ENCODE data around the gene GHRHR. TPM values are rescaled to one million over a fixed set of nuclear protein-coding genes. Genes with fewer than 3 reads are reported as not detected.

Gene GHRHR
- total and polyA plus RNA-seq, 2 donors from 2014 or later: 0.75 TPM; not detected in 1

GRCh38 chr7:30988351-30989005, 24.7 kb downstream of the GHRHR start:
- Histone ChIP-seq H3K27me3 (ENCODE audit: control insufficient read depth, insufficient read depth, low read length) (no peaks in the 10 kb centered on the region), H3K4me1 (ENCODE audit: control insufficient read depth in 2 of 3, insufficient read depth in 2 of 3, low read depth in 1 of 3, low read length in 3 of 3) (peaks cover 0 to 4% (median 3%) of the 10 kb centered on the region in 3 donors), H3K9me3 (ENCODE audit: control insufficient read depth in 2 of 3, insufficient read depth in 1 of 3, low read length in 3 of 3) (no peaks in the 10 kb centered on the region), H3K27ac (ENCODE audit: low read depth in 2 of 2, low read length in 2 of 2) (no peak overlapping the region), H3K9ac (ENCODE audit: low read length in 3 of 3) (no peak overlapping the region), H3K36me3 (ENCODE audit: control insufficient read depth in 2 of 3, insufficient read depth in 3 of 3, low read length in 3 of 3) (no peaks in the 10 kb centered on the region), H3K4me3 (ENCODE audit: low read length in 3 of 3) (no peak overlapping the region)
- peak in 4 of 5 donors; percentile 45 to 94 (median 58) for DNase-seq
- intact Hi-C loops (cut with DNase I): no loop called here
- no peak for FAIRE-seq
- TF ChIP-seq, protein P1, sequence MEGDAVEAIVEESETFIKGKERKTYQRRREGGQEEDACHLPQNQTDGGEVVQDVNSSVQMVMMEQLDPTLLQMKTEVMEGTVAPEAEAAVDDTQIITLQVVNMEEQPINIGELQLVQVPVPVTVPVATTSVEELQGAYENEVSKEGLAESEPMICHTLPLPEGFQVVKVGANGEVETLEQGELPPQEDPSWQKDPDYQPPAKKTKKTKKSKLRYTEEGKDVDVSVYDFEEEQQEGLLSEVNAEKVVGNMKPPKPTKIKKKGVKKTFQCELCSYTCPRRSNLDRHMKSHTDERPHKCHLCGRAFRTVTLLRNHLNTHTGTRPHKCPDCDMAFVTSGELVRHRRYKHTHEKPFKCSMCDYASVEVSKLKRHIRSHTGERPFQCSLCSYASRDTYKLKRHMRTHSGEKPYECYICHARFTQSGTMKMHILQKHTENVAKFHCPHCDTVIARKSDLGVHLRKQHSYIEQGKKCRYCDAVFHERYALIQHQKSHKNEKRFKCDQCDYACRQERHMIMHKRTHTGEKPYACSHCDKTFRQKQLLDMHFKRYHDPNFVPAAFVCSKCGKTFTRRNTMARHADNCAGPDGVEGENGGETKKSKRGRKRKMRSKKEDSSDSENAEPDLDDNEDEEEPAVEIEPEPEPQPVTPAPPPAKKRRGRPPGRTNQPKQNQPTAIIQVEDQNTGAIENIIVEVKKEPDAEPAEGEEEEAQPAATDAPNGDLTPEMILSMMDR (IDR thresholded peaks at IDR 0.05; ENCODE audit: borderline replicate concordance, extremely low read depth, insufficient read depth): no peak

GRCh38 chr7:30989008-30989823, 25.5 kb downstream of the GHRHR start:
- H3K27me3 ChIP-seq (ENCODE audit: control insufficient read depth, insufficient read depth, low read length): no peaks in the 10 kb centered on the region
- no peaks in the 10 kb centered on the region for H3K36me3 ChIP-seq (ENCODE audit: control insufficient read depth in 2 of 3, insufficient read depth in 3 of 3, low read length in 3 of 3)
- TF ChIP-seq, protein P1 (IDR thresholded peaks at IDR 0.05; ENCODE audit: borderline replicate concordance, extremely low read depth, insufficient read depth): no peak
- DNase-seq (no peak), FAIRE-seq (no peak)
- H3K4me1 ChIP-seq (ENCODE audit: control insufficient read depth in 2 of 3, insufficient read depth in 2 of 3, low read depth in 1 of 3, low read length in 3 of 3): peaks cover 0 to 4% (median 3%) of the 10 kb centered on the region in 3 donors
- no peak overlapping the region for H3K4me3 ChIP-seq (ENCODE audit: low read length in 3 of 3)
- H3K27ac ChIP-seq (ENCODE audit: low read depth in 2 of 2, low read length in 2 of 2): no peak overlapping the region
- H3K9me3 ChIP-seq (ENCODE audit: control insufficient read depth in 2 of 3, insufficient read depth in 1 of 3, low read length in 3 of 3): no peaks in the 10 kb centered on the region
- intact Hi-C loops (cut with DNase I): no loop called here
- H3K9ac ChIP-seq (ENCODE audit: low read length in 3 of 3): no peak overlapping the region

GRCh38 chr7:30989824-30990672, 26.3 kb downstream of the GHRHR start:
- no peak for DNase-seq
- TF ChIP-seq, protein P1 (IDR thresholded peaks at IDR 0.05; ENCODE audit: borderline replicate concordance, extremely low read depth, insufficient read depth): no peak
- no peak overlapping the region for H3K9ac ChIP-seq (ENCODE audit: low read length in 3 of 3)
- H3K9me3 ChIP-seq (ENCODE audit: control insufficient read depth in 2 of 3, insufficient read depth in 1 of 3, low read length in 3 of 3): no peaks in the 10 kb centered on the region
- FAIRE-seq: no peak
- H3K27me3 ChIP-seq (ENCODE audit: control insufficient read depth, insufficient read depth, low read length): no peaks in the 10 kb centered on the region
- no peaks in the 10 kb centered on the region for H3K36me3 ChIP-seq (ENCODE audit: control insufficient read depth in 2 of 3, insufficient read depth in 3 of 3, low read length in 3 of 3)
- intact Hi-C loops (cut with DNase I): no loop called here
- H3K4me3 ChIP-seq (ENCODE audit: low read length in 3 of 3): no peak overlapping the region
- no peak overlapping the region for H3K27ac ChIP-seq (ENCODE audit: low read depth in 2 of 2, low read length in 2 of 2)
- H3K4me1 ChIP-seq (ENCODE audit: control insufficient read depth in 2 of 3, insufficient read depth in 2 of 3, low read depth in 1 of 3, low read length in 3 of 3): peaks cover 0 to 4% (median 3%) of the 10 kb centered on the region in 3 donors

All from kidney (tissue), 14 donors.